Upper lobe of right lung (tissue), 1 donor: ENCODE data around the gene JMJD8. TPM values are rescaled to one million over a fixed set of nuclear protein-coding genes. Genes with fewer than 3 reads are reported as not detected.

Source experiments
- ATAC-seq: fragments of 200-7000 bp; cut with Tn5 transposase; one replicate; pipeline ENCODE4 v1.9.1; 2020; ENCODE audit warnings: mild to moderate bottlenecking, moderate library complexity
- DNase-seq: peaks from one replicate; pipeline ENCODE4 v3.0.0-alpha.2; 2020
- H3K27ac ChIP-seq: fragments of 200-600 bp; one replicate; pipeline ENCODE4 v1.8.0; 2022
- H3K27me3 ChIP-seq: fragments of 200-600 bp; one replicate; pipeline ENCODE4 v1.8.0; 2022; ENCODE audit warnings: mild to moderate bottlenecking
- H3K36me3 ChIP-seq: fragments of 200-600 bp; one replicate; pipeline ENCODE4 v1.8.0; 2022
- H3K4me1 ChIP-seq: fragments of 200-600 bp; one replicate; pipeline ENCODE4 v1.8.0; 2022
- H3K4me3 ChIP-seq: fragments of 200-600 bp; one replicate; pipeline ENCODE4 v1.8.0; 2022; ENCODE audit warnings: mild to moderate bottlenecking
- H3K9me3 ChIP-seq: fragments of 200-600 bp; one replicate; pipeline ENCODE4 v1.8.0; 2022
- intact Hi-C: fragments of 100-400 bp; cut with DNase I; formaldehyde crosslinking; loops from one replicate; pipeline ENCODE4 v1.11.0; 2022
- total RNA-seq: library from RNA; stranded (reverse); fragmentation: NEBNext Ultra II Directional; extraction: Animal tissue kit (Norgen Biotek cat#: 25700); gene quantifications from one replicate; pipeline ENCODE4 v1.2.1, GENCODE V29; 2021
- TF ChIP-seq, protein P1 (sequence below): fragments of 200-600 bp; IDR thresholded peaks from one replicate; pipeline ENCODE4 v1.8.0; 2022; ENCODE audit warnings: antibody characterized with exemption
- donor health status: DM: no; HTN: yes; CAD: no; lungs with severe emphysema.

Gene JMJD8
- total RNA-seq, 1 donor from 2014 or later: 51.3 TPM

DNA sequence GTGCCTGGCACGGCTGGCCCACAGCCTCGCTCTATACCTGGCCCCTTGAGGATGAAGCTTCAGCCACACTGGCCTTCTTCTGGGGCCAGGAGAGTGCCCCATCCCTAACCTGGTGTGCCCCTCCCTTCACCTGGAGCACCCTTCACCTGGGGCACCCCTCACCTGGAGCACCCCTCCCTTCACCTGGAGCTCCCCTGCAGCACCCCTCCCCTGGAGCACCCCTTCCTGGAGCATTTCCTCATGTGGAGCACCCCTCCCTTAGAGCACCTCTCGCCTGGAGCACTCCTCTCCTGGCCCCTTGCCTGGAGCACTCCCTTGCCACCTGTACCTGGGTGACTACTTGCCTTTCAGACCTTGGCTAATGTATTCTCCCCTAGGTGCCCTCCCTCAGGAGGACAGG is 23.9 kb upstream of the JMJD8 start:
- Histone ChIP-seq H3K27me3 (peaks cover 78% of the 10 kb centered on the region), H3K4me1 (no peaks in the 10 kb centered on the region), H3K9me3 (no peaks in the 10 kb centered on the region), H3K36me3 (no peaks in the 10 kb centered on the region), H3K27ac (no peak overlapping the region), H3K4me3 (no peak overlapping the region)
- TF ChIP-seq, protein P1, sequence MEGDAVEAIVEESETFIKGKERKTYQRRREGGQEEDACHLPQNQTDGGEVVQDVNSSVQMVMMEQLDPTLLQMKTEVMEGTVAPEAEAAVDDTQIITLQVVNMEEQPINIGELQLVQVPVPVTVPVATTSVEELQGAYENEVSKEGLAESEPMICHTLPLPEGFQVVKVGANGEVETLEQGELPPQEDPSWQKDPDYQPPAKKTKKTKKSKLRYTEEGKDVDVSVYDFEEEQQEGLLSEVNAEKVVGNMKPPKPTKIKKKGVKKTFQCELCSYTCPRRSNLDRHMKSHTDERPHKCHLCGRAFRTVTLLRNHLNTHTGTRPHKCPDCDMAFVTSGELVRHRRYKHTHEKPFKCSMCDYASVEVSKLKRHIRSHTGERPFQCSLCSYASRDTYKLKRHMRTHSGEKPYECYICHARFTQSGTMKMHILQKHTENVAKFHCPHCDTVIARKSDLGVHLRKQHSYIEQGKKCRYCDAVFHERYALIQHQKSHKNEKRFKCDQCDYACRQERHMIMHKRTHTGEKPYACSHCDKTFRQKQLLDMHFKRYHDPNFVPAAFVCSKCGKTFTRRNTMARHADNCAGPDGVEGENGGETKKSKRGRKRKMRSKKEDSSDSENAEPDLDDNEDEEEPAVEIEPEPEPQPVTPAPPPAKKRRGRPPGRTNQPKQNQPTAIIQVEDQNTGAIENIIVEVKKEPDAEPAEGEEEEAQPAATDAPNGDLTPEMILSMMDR: no peak
- no peak for DNase-seq
- intact Hi-C loops: no loop called here
- no peak for ATAC-seq

DNA sequence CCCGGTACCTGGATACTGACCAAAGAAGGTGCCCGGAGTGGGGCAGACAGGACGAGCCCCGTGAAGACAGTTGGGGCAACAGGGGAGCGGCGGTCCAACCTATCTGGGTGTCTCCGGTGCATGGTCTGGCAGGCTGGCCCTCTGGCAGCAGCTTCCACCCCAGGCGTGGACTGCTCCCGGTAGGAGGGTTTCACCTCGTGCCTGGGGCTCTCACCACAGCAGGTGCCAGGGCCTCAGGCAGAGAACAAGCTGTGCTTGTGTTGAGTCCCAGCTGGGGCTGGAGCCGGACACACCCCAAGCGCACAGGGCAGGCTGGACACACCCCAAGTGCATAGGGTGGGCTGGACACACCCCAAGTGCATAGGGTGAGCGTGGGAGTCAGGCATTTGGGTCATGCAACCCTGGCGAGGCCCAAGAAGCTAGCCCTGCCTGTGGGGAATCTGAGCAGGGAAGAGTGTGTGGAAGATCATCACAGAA is 23.0 kb upstream of the JMJD8 start:
- H3K4me3 ChIP-seq: no peak overlapping the region
- ATAC-seq (no peak), DNase-seq (no peak)
- TF ChIP-seq, protein P1: no peak
- peaks cover 87% of the 10 kb centered on the region for H3K27me3 ChIP-seq
- no peaks in the 10 kb centered on the region for H3K4me1 ChIP-seq
- H3K9me3 ChIP-seq: no peaks in the 10 kb centered on the region
- no peak overlapping the region for H3K27ac ChIP-seq
- intact Hi-C loops: no loop called here
- H3K36me3 ChIP-seq: no peaks in the 10 kb centered on the region

DNA sequence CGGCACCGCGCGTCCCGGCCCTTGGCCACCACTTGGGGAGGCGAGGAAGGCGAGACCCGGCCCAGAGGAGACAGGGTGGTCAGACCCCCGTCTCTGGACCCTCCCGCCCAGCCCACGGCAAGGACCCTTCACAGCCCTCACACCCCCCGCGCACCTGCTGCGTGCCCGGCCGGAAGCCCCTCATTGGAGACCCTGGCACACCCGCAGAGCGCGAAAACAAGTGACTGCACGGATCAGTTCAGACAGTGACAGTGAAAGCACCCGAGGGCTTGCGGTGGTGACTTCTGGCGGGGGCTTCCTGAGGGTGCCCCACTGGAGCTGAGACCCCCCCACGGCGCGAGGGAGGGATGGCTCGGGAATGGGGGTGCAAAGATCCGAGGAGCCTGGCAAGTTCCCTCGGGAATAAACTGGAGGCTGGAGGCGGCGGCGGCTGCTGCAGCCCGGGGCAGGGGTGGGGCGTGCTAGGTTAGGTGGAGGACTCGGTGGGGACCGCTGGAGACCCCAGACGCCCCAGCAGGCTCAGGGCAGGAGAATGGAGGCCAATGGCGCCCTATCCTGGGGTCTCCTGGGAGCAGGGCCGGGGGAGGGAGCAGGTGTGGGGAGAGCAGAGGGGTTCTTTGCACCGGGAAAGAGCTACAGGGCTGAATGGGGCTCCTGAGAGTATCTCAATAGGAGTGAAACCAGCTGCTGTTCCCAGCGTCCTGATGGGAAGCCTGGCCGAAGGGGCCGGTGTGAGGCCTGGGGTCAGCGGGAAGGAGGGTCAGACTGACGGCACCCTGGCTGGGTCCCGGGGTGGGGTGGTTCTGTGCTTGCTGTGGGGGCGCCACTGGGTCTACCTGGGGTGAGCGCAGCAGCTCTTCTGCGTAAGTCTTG is 22.3 kb upstream of the JMJD8 start:
- intact Hi-C loops: no loop called here

DNA sequence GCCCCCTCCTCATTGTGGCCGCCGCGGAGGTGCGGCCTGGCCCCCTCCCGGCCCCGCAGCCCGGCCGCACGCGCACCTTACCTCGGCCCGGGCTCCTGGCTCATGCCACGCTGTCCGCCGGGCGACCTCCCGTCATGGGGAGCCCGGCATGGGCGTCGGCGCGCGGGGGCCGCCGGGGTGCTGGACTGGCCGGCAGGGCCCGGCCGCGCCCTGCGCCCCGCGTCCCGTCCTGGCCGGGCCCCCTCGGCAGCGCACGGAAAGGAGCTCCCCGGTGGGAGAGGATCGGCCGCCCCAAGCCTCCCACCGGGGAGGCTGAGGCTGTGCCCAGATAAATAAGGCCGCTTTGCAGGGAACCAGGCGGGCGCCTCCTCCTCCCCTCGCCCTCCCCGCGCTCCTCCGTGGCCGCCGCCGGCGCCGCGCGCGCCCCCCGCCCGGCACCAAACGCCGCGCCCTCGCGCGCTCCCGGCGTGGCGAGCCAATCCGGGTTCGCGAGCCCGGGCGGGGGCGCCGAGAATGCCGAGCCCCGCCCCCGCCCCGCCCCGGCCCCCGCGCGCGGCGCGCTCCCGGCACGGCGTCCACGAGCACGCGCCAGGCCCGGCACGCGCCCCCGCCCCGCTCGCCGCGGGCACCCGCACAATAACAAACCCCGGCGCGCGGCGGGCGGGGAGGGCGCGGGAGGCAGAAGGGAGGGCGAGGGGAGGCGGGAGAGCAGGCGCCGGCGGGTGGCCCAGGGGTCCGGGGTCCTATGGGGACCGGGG is 21.5 kb upstream of the JMJD8 start, which contains the start of gene FBXL16:
Gene FBXL16, minus strand, starts transcription at position 371 of the 758 bp plus-strand sequence. CDS start 8,396 bp downstream, outside the sequence.
- Histone ChIP-seq H3K36me3 (no peaks in the 10 kb centered on the region), H3K27me3 (peaks cover 92% of the 10 kb centered on the region), H3K4me1 (no peaks in the 10 kb centered on the region), H3K27ac (no peak within 1 kb of the TSS), H3K9me3 (no peaks in the 10 kb centered on the region), H3K4me3 (no peak within 1 kb of the TSS)
- intact Hi-C loops: no loop called here
- ATAC-seq (no peak), DNase-seq (no peak)
- TF ChIP-seq, protein P1: no peak

More for the DNA sequence above, 22.3 kb upstream of the JMJD8 start:
- H3K4me1 ChIP-seq: no peaks in the 10 kb centered on the region
- ATAC-seq: no peak
- H3K9me3 ChIP-seq: no peaks in the 10 kb centered on the region
- H3K27ac ChIP-seq: no peak overlapping the region
- H3K4me3 ChIP-seq: no peak overlapping the region
- no peak for DNase-seq
- H3K27me3 ChIP-seq: peaks cover 92% of the 10 kb centered on the region
- TF ChIP-seq, protein P1: no peak
- H3K36me3 ChIP-seq: no peaks in the 10 kb centered on the region

DNA sequence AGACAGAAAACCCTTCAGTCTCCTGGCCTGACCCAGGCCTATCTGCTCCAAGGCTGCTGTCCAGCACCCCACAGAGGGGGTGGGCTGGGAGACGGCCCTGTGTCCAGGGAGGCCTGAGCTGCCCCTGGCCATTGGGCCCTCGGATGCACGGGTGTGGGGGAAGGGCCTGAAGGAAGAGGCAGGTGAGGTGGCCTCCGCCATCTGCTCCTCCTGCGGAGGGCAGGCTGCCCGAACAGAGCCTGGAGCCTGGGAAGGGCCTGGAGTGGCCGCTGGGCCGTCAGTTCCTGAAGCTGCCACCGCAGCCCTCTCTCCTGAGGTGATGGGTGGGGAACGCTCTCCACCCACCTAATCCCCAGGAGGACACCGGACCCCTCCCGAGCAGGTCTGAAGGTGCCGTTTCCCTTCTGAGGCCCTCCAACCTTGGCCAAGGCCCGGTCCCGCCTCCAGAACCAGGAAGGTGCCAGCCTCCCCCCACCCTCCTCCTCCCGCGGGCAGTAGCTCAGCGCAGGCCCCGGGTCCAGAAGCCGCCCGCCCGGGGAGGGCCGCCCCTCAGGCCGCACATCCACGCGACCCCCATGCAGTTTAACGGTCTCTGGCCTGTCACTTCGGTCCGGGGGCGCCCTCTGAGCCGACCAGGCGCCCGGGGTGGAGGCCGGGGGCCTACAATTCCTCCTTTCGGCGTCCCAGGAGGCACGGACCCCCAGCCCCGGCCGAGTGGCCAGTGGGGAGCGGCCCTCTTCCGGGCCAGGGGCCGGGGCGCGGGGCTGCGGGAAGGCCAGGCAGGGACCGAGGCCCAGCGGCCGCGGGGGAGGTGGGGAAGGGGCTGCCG is 20.6 kb upstream of the JMJD8 start:
- TF ChIP-seq, protein P1: no peak
- no peaks in the 10 kb centered on the region for H3K9me3 ChIP-seq
- ATAC-seq (no peak), DNase-seq (no peak)
- H3K27me3 ChIP-seq: peaks cover 92% of the 10 kb centered on the region
- intact Hi-C loops: no loop called here
- no peak overlapping the region for H3K27ac ChIP-seq
- H3K36me3 ChIP-seq: no peaks in the 10 kb centered on the region
- H3K4me3 ChIP-seq: no peak overlapping the region
- H3K4me1 ChIP-seq: no peaks in the 10 kb centered on the region
